Measurements from ENCODE around the gene RPP30. TPM values are rescaled to one million over a fixed set of nuclear protein-coding genes. Genes with fewer than 3 reads are reported as not detected.
A peak's percentile ranks its signal among the peaks of the same experiment; 100 is the strongest.

Gene RPP30
- total RNA-seq, 4 donors from 2014 or later = 21.6 to 31.8 (median 25.7) TPM

DNA sequence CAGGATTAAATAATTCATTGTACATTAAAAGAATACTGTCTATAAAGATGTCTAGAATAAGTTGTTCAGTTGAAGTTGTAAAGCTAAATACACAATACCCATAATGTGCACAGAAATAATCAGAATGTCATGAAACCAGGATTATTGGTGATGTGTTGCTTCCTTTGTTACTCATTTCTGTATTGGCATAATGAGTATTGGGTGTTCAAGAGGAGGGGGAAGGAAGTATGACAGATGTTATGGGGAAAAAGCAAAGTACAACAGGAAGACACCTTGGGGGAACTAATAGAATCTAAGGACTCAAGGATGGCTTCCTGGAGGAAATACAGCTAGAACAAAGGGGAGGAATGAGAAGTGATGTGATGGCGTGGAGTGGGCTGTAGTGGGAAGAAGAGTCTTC, 34.2 kb downstream of the RPP30 start:
- Histone ChIP-seq H3K9me3 (no peaks in the 10 kb centered on the region), H3K27ac (replicated peaks in 1 of 4) (no peak overlapping the region), H3K36me3 (peaks cover 8 to 46% (median 17%) of the 10 kb centered on the region in 4 donors), H3K27me3 (no peaks in the 10 kb centered on the region), H3K4me3 (no peak overlapping the region), H3K4me1 (no peaks in the 10 kb centered on the region)
- intact Hi-C loops (cut with DNase I) = no loop called here
- TF ChIP-seq EP300 (IDR thresholded peaks at IDR 0.05) (no peak), POLR2A (IDR thresholded peaks at IDR 0.05; ENCODE audit: low read depth) (no peak), POLR2AphosphoS5 (IDR thresholded peaks at IDR 0.05) (no peak)
- TF ChIP-seq, protein P1, sequence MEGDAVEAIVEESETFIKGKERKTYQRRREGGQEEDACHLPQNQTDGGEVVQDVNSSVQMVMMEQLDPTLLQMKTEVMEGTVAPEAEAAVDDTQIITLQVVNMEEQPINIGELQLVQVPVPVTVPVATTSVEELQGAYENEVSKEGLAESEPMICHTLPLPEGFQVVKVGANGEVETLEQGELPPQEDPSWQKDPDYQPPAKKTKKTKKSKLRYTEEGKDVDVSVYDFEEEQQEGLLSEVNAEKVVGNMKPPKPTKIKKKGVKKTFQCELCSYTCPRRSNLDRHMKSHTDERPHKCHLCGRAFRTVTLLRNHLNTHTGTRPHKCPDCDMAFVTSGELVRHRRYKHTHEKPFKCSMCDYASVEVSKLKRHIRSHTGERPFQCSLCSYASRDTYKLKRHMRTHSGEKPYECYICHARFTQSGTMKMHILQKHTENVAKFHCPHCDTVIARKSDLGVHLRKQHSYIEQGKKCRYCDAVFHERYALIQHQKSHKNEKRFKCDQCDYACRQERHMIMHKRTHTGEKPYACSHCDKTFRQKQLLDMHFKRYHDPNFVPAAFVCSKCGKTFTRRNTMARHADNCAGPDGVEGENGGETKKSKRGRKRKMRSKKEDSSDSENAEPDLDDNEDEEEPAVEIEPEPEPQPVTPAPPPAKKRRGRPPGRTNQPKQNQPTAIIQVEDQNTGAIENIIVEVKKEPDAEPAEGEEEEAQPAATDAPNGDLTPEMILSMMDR (IDR thresholded peaks at IDR 0.05) = no peak
- DNase-seq (ENCODE audit: extremely low spot score) = no peak
- 63% methylated on average over 1 of the region's 1 CpG for WGBS

DNA sequence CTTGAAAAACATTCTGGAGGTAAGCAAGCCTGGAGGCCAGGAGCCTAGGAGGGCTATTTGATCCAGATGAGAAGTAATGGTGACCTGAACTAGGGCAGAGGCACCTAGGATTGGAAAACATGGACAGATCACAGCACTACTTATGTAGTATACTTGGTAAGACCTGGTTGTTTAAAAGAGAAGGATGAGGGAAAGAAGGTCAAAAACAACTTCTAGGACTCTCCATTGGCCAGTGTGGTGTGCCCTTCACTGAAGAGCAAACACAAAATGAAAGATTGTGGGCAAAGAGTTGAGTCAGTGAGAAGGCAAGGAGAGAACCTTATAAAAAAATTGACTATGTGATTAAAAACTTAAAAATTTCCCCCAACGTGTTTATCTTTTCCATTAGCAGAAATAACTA, 34.8 kb downstream of the RPP30 start:
- no peaks in the 10 kb centered on the region for H3K9me3 ChIP-seq
- intact Hi-C loops (cut with DNase I) = no loop called here

DNA sequence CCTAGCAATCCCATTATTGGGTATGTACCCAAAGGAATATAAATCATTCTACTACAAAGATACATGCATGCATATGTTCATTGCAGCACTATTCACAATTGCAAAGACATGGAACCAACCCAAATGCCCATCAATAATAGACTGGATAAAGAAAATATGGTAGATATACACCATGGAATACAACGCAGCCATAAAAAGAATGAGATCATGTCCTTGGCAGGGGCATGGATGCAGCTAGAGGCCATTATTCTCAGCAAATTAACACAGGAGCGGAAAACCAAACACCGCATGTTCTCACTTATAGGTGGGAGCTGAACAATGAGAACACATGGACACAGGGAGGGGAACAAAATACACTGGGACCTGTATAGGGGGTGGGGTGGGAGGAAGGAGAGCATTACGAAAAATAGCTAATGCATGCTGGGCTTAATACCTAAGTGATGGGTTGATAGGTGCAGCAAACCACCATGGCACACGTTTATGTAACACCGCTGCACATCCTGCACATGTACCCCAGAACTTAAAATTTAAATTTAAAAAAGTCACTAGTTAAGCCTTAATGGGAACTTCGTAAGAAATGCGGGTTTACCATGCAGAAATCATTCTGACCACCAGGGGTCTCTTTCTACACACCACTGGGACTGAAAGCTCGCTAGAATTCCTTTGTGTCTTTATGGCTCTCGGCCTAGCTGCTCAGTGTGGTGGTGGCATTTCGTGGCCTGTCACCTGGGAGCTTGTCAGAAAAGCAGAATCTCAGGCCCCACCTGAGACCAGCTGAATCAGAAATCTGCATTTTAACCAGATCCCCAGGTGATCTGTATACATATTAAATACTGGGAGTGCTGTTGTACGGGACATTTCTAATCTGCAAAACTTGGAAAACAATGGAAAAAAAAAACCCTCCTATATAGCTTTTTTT, 39.6 kb downstream of the RPP30 start:
- Histone ChIP-seq H3K27ac (replicated peaks in 1 of 4) (no peak overlapping the region), H3K4me3 (no peak overlapping the region), H3K27me3 (peaks cover 0 to 10% (median 0%) of the 10 kb centered on the region in 4 donors), H3K4me1 (peaks cover 0 to 6% (median 5%) of the 10 kb centered on the region in 4 donors), H3K9me3 (no peaks in the 10 kb centered on the region), H3K36me3 (peaks cover 0 to 16% (median 3%) of the 10 kb centered on the region in 4 donors)
- TF ChIP-seq POLR2A (IDR thresholded peaks at IDR 0.05; ENCODE audit: low read depth) = no peak
- TF ChIP-seq EP300 (IDR thresholded peaks at IDR 0.05) = no peak
- TF ChIP-seq, protein P1 (IDR thresholded peaks at IDR 0.05) = peak; percentile 75 to 91 (median 82)
- no peak for TF ChIP-seq POLR2AphosphoS5 (IDR thresholded peaks at IDR 0.05)
- DNase-seq (ENCODE audit: extremely low spot score) = no peak
- intact Hi-C loops (cut with DNase I) = loop anchor here (2.0 to 5.0 kb wide), 2 partner anchors 96 to 339 kb away; no protein-coding TSS in a partner anchor
- 36% methylated on average over 12 of the region's 12 CpGs for WGBS

More for the DNA sequence above, 34.8 kb downstream of the RPP30 start:
- Histone ChIP-seq H3K27ac (replicated peaks in 1 of 4) (no peak overlapping the region), H3K4me1 (peaks cover 0 to 4% (median 2%) of the 10 kb centered on the region in 4 donors), H3K4me3 (no peak overlapping the region), H3K27me3 (no peaks in the 10 kb centered on the region), H3K36me3 (peaks cover 7 to 41% (median 14%) of the 10 kb centered on the region in 4 donors)
- TF ChIP-seq POLR2A (IDR thresholded peaks at IDR 0.05; ENCODE audit: low read depth) (no peak), EP300 (IDR thresholded peaks at IDR 0.05) (no peak), POLR2AphosphoS5 (IDR thresholded peaks at IDR 0.05) (no peak)
- TF ChIP-seq, protein P1 (IDR thresholded peaks at IDR 0.05) = no peak
- WGBS = 73% methylated on average over 1 of the region's 1 CpG
- DNase-seq (ENCODE audit: extremely low spot score) = no peak

DNA sequence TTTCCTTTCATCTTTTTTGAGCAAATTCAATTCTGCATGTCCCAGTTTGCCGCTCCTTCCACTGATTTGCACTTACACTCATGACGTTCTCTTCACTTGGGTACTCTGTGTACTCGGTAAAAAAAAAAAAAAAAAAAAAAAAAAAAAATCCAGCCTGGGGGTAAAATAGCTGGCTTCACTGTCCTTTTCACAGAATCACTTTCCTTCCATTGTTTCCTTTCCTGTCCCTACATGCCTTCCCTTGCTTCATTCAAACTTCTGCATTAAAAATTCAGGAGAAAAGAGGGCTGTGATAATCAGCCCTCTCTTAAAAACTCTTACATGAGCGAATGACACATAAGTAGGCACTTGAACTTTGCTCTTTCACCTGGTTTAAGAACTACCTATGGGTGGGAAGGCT, 40.4 kb downstream of the RPP30 start:
- Histone ChIP-seq H3K4me3 (no peak overlapping the region), H3K27ac (replicated peaks in 1 of 4) (no peak overlapping the region), H3K36me3 (peaks cover 0 to 24% (median 3%) of the 10 kb centered on the region in 4 donors), H3K9me3 (no peaks in the 10 kb centered on the region), H3K27me3 (peaks cover 0 to 10% (median 0%) of the 10 kb centered on the region in 4 donors), H3K4me1 (peaks cover 0 to 6% (median 5%) of the 10 kb centered on the region in 4 donors)
- no peak for DNase-seq (ENCODE audit: extremely low spot score)
- 70% methylated on average over 4 of the region's 4 CpGs for WGBS
- intact Hi-C loops (cut with DNase I) = loop anchor here (5.0 kb wide), 1 partner anchor 95 kb away; no protein-coding TSS in a partner anchor
- no peak for TF ChIP-seq POLR2A (IDR thresholded peaks at IDR 0.05; ENCODE audit: low read depth)
- TF ChIP-seq, protein P1 (IDR thresholded peaks at IDR 0.05) = no peak
- TF ChIP-seq POLR2AphosphoS5 (IDR thresholded peaks at IDR 0.05) = no peak
- TF ChIP-seq EP300 (IDR thresholded peaks at IDR 0.05) = no peak

All from esophagus muscularis mucosa (tissue), 4 donors.